OCI-LY3 (cell line): ENCODE results near the gene THEM4.

Experiments used
- CTCF ChIP-seq: fragments of 200-600, 300-600 bp; sonication (generic); IDR thresholded peaks from 2 replicates; pipeline ENCODE4 v1.5.1; 2014; ENCODE audit warnings: antibody characterized with exemption, low read length, low read depth
- EZH2phosphoT487 ChIP-seq: fragments of 200-600 bp; shearing (Covaris generic); IDR thresholded peaks from 2 replicates; pipeline ENCODE4 v1.6.1; 2018; ENCODE audit warnings: antibody characterized with exemption, mixed run types, low read depth

- no peak for TF ChIP-seq CTCF
- no peak for TF ChIP-seq EZH2phosphoT487
These were observed 46.7 kb downstream of the THEM4 start for GRCh38 chr1:151862604-151863003.
